HepG2 (cell line): ENCODE results near the gene ZNF234. TPM values are rescaled to one million over a fixed set of nuclear protein-coding genes. Genes with fewer than 3 reads are reported as not detected.

Source experiments
- ATAC-seq: fragments of 200-7000 bp; cut with Tn5 transposase; 3 replicates; pipeline ENCODE4 v1.9.1; 2020; ENCODE audit warnings: mild to moderate bottlenecking, moderate library complexity
- BruUV-seq: library from RNA; stranded (reverse); fragments of 400-500 nt; replicated peaks from 2 replicates; lab custom pipeline; 2021; lab: Mats Ljungman, UMichigan
- CTCF ChIA-PET: fragments of 300-600 bp; formaldehyde crosslinking; extraction: SDS; loops from one replicate; lab custom pipeline; 2021; ENCODE audit warnings: low total read pairs, inconsistent platforms, low intra/inter-chr PET ratio; lab: Yijun Ruan, JAX
- POLR2A ChIA-PET: fragments of 350-600 bp; sonication (Branson Sonifier 250); formaldehyde crosslinking; loops from one replicate; lab custom pipeline; 2020; ENCODE audit warnings: antibody characterized with exemption, inconsistent platforms; lab: Yijun Ruan, JAX
- DNase-seq: peaks from one replicate; pipeline ENCODE4 v3.0.0-alpha.2; 2015; ENCODE audit warnings: low spot score
- FAIRE-seq: peaks from 3 replicates; lab custom pipeline; 2011; peaks lifted over from hg19 to GRCh38; lab: Jason Lieb, UNC
- H2AFZ ChIP-seq: one replicate; pipeline ENCODE4 v1.6.1; 2011; ENCODE audit warnings: low read length, inconsistent platforms
- H3K27ac ChIP-seq: fragments of 300-600 bp; 3 replicates; pipeline ENCODE4 v1.8.0; 2011; ENCODE audit warnings: mixed run types, mild to moderate bottlenecking, mixed read lengths, low read length, inconsistent platforms; ENCODE audit not compliant: insufficient read depth; ENCODE audit errors: extremely low read length
- H3K27me3 ChIP-seq, 2 experiments: fragments of 200-600 bp in 1 of 2; 2 replicates in 1 of 2; 3 replicates in 1 of 2; pipeline versions ENCODE4 v1.6.0 to v1.8.0; 2011; ENCODE audit warnings: low read length in 2 of 2, mild to moderate bottlenecking in 2 of 2, moderate library complexity in 2 of 2, inconsistent platforms in 1 of 2; ENCODE audit not compliant: insufficient read depth in 2 of 2, control insufficient read depth in 1 of 2
- H3K36me3 ChIP-seq, 2 experiments: fragments of 200-600 bp in 1 of 2; replicated peaks in 1 of 2; 2 replicates in 1 of 2; 3 replicates in 1 of 2; pipeline versions ENCODE4 v1.5.1 to v1.8.0; 2011; ENCODE audit warnings: low read length in 2 of 2, inconsistent platforms in 1 of 2; ENCODE audit not compliant: insufficient read depth in 2 of 2, control insufficient read depth in 1 of 2
- H3K4me1 ChIP-seq: 2 replicates; pipeline ENCODE4 v1.5.1; 2012; ENCODE audit warnings: low read length, inconsistent platforms; ENCODE audit not compliant: insufficient read depth
- H3K4me2 ChIP-seq: 2 replicates; pipeline ENCODE4 v1.6.0; 2011; ENCODE audit warnings: low read depth, low read length, inconsistent platforms
- H3K4me3 ChIP-seq, 3 experiments: fragments of 200-600 bp in 1 of 3; sonication (generic), shearing (Covaris generic) in 1 of 3; replicated peaks in 1 of 3; 2 replicates each; pipeline ENCODE4 v1.5.1; 2011 to 2016; ENCODE audit warnings: low read length in 3 of 3, inconsistent platforms in 2 of 3, low read depth in 2 of 3, mild to moderate bottlenecking in 2 of 3, control low read depth in 1 of 3, mixed read lengths in 1 of 3; ENCODE audit not compliant: insufficient read depth in 1 of 3
- H3K79me2 ChIP-seq: one replicate; pipeline ENCODE4 v1.6.1; 2011; ENCODE audit warnings: low read length, inconsistent platforms; ENCODE audit not compliant: insufficient read depth
- H3K9ac ChIP-seq: 2 replicates; pipeline ENCODE4 v1.6.0; 2011; ENCODE audit warnings: mild to moderate bottlenecking, low read depth, low read length, inconsistent platforms; ENCODE audit not compliant: insufficient read depth
- H3K9me3 ChIP-seq: 2 replicates; pipeline ENCODE4 v1.5.1; 2012; ENCODE audit warnings: mild to moderate bottlenecking, low read length
- H4K20me1 ChIP-seq: 2 replicates; pipeline ENCODE4 v1.6.0; 2011; ENCODE audit warnings: inconsistent platforms, mild to moderate bottlenecking, low read length, moderate library complexity; ENCODE audit not compliant: insufficient read depth
- DPF2 ChIP-seq: sonication (generic); formaldehyde crosslinking; IDR thresholded peaks from 2 replicates; pipeline ENCODE4 v1.4.0; 2020; ENCODE audit warnings: mild to moderate bottlenecking, low read depth, missing genetic modification reagents, borderline replicate concordance
- FOXA1 ChIP-seq, 2 experiments: fragments of 450-650 bp in 1 of 2; sonication (generic) in 1 of 2; formaldehyde crosslinking in 1 of 2; IDR thresholded peaks; 2 replicates each; pipeline versions ENCODE4 v1.4.0 to v1.6.1; 2016 to 2020; ENCODE audit warnings: missing genetic modification reagents in 1 of 2
- KLF16 ChIP-seq, 2 experiments: sonication (generic) in 1 of 2; formaldehyde crosslinking in 1 of 2; IDR thresholded peaks; 2 replicates each; pipeline versions ENCODE4 v1.6.1 to v1.8.0; 2016 to 2023; ENCODE audit warnings: missing genetic modification reagents in 2 of 2, missing compliant biosample characterization in 1 of 2
- MBD4 ChIP-seq: IDR thresholded peaks from 2 replicates; pipeline ENCODE4 v1.6.1; 2012; ENCODE audit warnings: low read length, inconsistent platforms, borderline replicate concordance
- MEF2D ChIP-seq: sonication (generic); formaldehyde crosslinking; IDR thresholded peaks from 2 replicates; pipeline ENCODE4 v1.5.1; 2020; ENCODE audit warnings: mild to moderate bottlenecking, missing genetic modification reagents
- PPARG ChIP-seq: conservative IDR thresholded peaks from 2 replicates; pipeline ENCODE4 v1.6.1; 2016; ENCODE audit warnings: missing biosample characterization, missing genetic modification reagents
- ZEB1 ChIP-seq: IDR thresholded peaks from 2 replicates; pipeline ENCODE4 v1.6.1; 2012; ENCODE audit warnings: mild to moderate bottlenecking, low read depth, inconsistent platforms; ENCODE audit not compliant: insufficient replicate concordance
- WGBS: methylation state at CpG from one replicate; pipeline ENCODE4 v1.1.6; 2017; ENCODE audit warnings: low lambda C conversion rate; 5-methylcytosine and 5-hydroxymethylcytosine counted together
- in situ Hi-C: cut with HindIII; loops from 2 replicates; pipeline ENCODE4 v1.10.0; 2017; ENCODE audit warnings: low pct_unique_long_range_greater_than_20kb; ENCODE audit not compliant: extremely low pct_ligation_motif_present
- intact Hi-C: fragments of 100-400 bp; cut with micrococcal nuclease; formaldehyde crosslinking; loops from one replicate; pipeline ENCODE4 v1.10.0; 2022; ENCODE audit not compliant: unreplicated experiment
- polyA plus RNA-seq, 8 experiments: library from polyadenylated mRNA; depleted of rRNA in 3 of 8; stranded (reverse) in 7 of 8; unstranded in 1 of 8; fragments of >200 nt; fragmentation: Illumina TruSeq in 4 of 8; extraction: Trizol in 4 of 8; gene quantifications; 2 replicates each; pipeline versions ENCODE4 v1.2.1 to v1.2.3, GENCODE V29; 2011 to 2016; ENCODE audit warnings: low read depth in 4 of 8, missing spikeins in 1 of 8, mixed read lengths in 1 of 8; ENCODE audit not compliant: insufficient read depth in 1 of 8
- total RNA-seq, 5 experiments: library from RNA; depleted of rRNA; stranded (reverse); fragments of >200 nt; fragmentation: Illumina TruSeq; extraction: Trizol; gene quantifications; 2 replicates each; pipeline ENCODE4 v1.2.3, GENCODE V29; 2016; ENCODE audit warnings: low read depth in 1 of 5
- TF ChIP-seq, protein P1 (sequence below): sonication (generic); formaldehyde crosslinking; IDR thresholded peaks from 2 replicates; pipeline ENCODE4 v1.4.0; 2020; ENCODE audit warnings: low read depth, missing genetic modification reagents
- TF ChIP-seq, protein P2 (sequence below): sonication (generic); formaldehyde crosslinking; IDR thresholded peaks from 2 replicates; pipeline ENCODE4 v1.4.0; 2020; ENCODE audit warnings: missing genetic modification reagents, low read depth, mild to moderate bottlenecking, borderline replicate concordance

The ZNF234 gene
- total and polyA plus RNA-seq, 2 of the 13 experiments (the other 11 are each of a cell fraction or from before 2014, with no cell fraction given) = 3.5 to 11.2 TPM

DNA sequence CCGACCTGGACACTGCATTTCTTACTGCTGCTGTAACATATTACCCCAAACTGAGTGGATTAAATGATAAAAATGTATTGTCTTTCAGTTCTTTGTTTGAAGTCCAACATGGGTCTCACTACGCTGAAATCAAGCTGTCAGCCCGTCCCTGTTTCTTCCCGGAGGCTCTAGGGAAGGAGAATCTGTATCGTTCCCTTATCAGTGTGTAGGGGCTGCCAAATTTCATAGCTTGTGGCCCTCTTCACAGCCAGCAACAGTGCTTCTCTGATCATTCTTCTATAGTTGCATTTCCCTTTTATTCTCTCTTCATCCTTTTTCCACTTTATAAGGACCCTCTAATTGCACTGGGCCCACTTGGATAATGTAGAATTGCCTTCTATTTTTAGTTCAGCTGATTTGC is 10.1 kb downstream of the ZNF234 start (continued):
- no peak for TF ChIP-seq MEF2D (CRISPR knock-in tag)

GRCh38 chr19:44156475-44156874 is 15.1 kb downstream of the ZNF234 start:
- Histone ChIP-seq H3K4me1 (no peaks in the 10 kb centered on the region), H3K9me3 (no peaks in the 10 kb centered on the region), H3K27ac (no peak overlapping the region), H3K9ac (no peak overlapping the region), H3K4me3 (no peak overlapping the region), H3K27me3 (no peaks in the 10 kb centered on the region), H3K79me2 (no peaks in the 10 kb centered on the region), H3K36me3 (peaks cover 5 to 29% of the 10 kb centered on the region in 2 experiments; a peak in 3 of 5 replicates), H2AFZ (no peak overlapping the region), H3K4me2 (no peak overlapping the region), H4K20me1 (no peaks in the 10 kb centered on the region)
- ChIA-PET CTCF (no interaction called here), POLR2A (no interaction called here)
- in situ Hi-C loops (no loop called here), intact Hi-C loops (no loop called here)
- no peak for ATAC-seq
- DNase-seq = no peak
- WGBS = 98% methylated on average over 2 of the region's 2 CpGs
- no TSS peak for BruUV-seq
- FAIRE-seq = no peak
- TF ChIP-seq, protein P1, sequence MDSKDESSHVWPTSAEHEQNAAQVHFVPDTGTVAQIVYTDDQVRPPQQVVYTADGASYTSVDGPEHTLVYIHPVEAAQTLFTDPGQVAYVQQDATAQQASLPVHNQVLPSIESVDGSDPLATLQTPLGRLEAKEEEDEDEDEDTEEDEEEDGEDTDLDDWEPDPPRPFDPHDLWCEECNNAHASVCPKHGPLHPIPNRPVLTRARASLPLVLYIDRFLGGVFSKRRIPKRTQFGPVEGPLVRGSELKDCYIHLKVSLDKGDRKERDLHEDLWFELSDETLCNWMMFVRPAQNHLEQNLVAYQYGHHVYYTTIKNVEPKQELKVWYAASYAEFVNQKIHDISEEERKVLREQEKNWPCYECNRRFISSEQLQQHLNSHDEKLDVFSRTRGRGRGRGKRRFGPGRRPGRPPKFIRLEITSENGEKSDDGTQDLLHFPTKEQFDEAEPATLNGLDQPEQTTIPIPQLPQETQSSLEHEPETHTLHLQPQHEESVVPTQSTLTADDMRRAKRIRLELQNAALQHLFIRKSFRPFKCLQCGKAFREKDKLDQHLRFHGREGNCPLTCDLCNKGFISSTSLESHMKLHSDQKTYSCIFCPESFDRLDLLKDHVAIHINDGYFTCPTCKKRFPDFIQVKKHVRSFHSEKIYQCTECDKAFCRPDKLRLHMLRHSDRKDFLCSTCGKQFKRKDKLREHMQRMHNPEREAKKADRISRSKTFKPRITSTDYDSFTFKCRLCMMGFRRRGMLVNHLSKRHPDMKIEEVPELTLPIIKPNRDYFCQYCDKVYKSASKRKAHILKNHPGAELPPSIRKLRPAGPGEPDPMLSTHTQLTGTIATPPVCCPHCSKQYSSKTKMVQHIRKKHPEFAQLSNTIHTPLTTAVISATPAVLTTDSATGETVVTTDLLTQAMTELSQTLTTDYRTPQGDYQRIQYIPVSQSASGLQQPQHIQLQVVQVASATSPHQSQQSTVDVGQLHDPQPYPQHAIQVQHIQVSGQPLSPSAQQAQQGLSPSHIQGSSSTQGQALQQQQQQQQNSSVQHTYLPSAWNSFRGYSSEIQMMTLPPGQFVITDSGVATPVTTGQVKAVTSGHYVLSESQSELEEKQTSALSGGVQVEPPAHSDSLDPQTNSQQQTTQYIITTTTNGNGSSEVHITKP (CRISPR knock-in tag) = no peak
- TF ChIP-seq FOXA1 (IDR thresholded peaks at IDR 0.05) = no peak
- TF ChIP-seq FOXA1 (CRISPR knock-in tag; IDR thresholded peaks at IDR 0.05) = no peak
- no peak for TF ChIP-seq MBD4
- TF ChIP-seq DPF2 = no peak
- TF ChIP-seq ZEB1 = no peak
- no peak for TF ChIP-seq KLF16 (CRISPR knock-in tag; IDR thresholded peaks at IDR 0.05)
- TF ChIP-seq, protein P2, sequence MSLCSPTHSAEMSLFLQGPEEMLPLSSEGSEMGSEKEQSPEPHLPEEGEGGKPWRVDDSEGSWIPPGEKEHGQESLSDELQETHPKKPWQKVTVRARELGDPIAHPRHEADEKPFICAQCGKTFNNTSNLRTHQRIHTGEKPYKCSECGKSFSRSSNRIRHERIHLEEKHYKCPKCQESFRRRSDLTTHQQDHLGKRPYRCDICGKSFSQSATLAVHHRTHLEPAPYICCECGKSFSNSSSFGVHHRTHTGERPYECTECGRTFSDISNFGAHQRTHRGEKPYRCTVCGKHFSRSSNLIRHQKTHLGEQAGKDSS (CRISPR knock-in tag) = no peak
- TF ChIP-seq PPARG = no peak
